NCI-H2227 treated with DMSO at 0.1 percent for 48 hours (cell line): ENCODE data around the gene PHACTR1.

ENCODE experiments used
- DNase-seq: peaks from one replicate; lab custom pipeline; 2025; lab: John Stamatoyannopoulos, UW

PHACTR1 gene

GRCh38 chr6:13287104-13287503 is 570.5 kb downstream of the PHACTR1 start:
- no peak for DNase-seq

DNA sequence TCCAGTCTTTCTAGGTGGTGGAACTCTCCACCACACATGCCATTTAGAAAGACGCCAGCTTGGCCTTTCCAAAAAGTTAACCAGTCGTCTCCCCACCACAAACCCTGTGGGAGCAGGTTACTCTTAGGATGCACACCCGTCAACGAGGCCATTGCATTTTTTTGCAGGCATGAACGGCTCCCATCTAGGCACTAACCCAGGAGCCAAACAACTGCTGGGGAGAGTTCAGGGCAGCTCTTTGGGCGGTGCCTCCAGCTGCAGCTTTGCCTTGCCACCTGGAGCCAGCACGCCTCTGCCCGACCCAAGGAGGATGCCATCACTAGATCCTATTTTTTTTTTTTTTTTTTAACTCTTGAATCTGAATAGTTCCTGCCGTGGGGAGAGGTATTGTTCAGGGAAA is 571.9 kb downstream of the PHACTR1 start:
- DNase-seq: no peak

- DNase-seq: no peak
Observed at GRCh38 chr6:13288969-13289391, 572.4 kb downstream of the PHACTR1 start.

GRCh38 chr6:13289789-13290318 is 573.3 kb downstream of the PHACTR1 start:
- DNase-seq: no peak

DNA sequence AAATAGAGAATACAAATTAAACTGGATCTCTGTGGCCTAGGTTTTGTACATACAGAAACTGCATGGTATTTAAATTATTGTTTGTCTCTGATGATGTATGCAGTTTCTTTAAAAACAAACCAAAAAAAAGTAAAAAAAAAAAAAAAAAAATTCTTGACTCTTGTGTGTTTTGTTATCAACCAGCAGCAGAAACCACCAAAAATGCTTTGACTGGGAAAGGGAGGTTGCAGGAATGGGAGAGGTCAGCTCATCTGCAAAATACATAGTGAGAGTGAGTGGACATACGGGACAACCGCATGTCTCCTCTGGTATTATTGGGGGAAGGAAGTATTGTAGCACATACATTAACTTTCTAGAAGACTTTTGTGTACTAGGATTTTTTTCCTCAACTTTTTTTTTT is 573.8 kb downstream of the PHACTR1 start:
- DNase-seq: no peak

DNA sequence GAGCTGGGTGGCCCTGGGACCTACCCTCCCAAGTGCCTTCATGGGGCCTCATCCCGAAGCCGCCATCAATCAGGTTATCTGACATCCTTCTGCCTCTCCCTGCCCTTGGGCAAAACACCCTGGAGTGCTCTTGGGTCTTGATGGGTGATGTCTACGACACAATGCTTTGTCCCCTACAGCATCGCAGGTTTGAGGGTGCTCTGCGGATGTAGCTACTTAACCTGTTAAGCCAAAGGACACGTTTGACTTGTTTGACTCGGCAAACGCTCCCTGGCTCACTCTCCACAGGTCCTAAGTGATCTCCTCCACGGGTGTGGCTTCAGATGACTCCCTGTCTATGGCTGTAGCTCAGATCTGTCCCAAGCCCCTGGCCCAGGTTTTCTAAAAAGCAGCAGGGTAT is 576.2 kb downstream of the PHACTR1 start:
- DNase-seq: no peak

DNA sequence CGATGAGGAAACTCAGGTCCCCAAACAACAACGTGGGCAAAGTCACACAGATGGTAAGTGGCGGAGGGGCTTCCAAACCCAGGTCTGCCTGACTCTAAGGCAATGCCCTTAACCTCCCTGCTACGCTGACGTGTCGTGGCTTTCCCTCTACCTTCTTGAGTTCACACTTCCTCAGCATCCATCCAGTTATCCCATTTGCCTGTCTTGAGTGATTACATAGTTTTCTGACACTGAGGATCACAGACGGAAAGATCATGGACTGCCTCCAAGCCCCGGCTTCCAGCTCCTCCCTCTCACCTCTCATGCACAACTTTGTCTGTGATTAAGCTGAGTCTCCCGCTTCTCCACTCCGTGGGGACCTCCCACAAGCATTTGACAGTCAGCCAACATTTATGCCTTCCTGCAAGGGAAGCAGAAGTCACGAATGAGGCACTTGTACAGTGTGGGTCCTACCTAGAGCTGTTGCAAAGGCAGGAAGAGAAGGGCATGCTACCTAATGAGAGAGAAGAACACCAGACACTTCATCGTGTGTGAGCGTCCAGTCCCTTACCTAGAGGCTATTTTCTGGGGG is 578.0 kb downstream of the PHACTR1 start:
- DNase-seq: no peak

- DNase-seq: no peak
Observed at GRCh38 chr6:13295576-13295975, 579.0 kb downstream of the PHACTR1 start.

DNA sequence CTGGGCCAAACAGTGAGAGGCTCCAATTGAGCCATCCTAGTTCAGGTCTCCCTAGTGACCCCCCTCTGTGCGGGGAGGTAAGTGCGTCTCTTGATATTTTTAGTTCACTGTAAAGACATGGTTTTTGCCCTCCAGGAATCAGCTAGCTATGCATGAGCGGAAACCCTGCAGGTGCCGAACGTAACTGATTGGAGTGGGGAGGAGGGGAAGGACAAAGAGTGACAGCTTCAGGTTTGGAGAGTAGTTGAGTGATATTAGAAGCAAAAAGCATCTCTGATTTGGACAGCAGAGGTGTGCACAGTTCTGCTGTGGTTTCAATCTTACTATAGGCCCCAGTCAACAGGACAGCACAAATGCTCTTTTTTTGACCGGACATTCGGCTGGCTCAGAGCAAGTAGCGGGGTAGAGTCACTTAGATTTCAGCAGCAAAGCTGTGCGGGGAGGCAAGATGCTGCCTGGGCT is 580.0 kb downstream of the PHACTR1 start:
- DNase-seq: no peak

GRCh38 chr6:13297391-13297790 is 580.8 kb downstream of the PHACTR1 start:
- no peak for DNase-seq

DNA sequence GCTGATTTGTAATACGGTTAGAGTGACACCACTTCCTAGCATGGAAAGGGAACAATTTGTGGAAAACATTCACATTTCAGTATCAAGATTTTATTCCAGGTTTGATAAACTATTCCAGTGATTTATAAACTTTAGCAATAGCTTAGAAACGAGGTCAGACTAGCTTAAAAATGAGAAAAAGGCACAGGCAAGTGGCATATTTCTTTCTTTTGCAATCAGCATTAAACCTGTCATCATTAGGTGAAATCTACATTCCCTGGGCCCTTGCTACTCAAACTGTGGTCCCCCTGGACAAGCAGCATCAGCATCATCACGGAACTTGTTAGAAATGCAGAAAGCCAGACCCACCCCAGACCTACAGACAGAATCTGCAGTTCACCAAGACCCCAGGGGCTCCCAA is 581.9 kb downstream of the PHACTR1 start:
- no peak for DNase-seq

GRCh38 chr6:13299403-13299821 is 582.8 kb downstream of the PHACTR1 start:
- DNase-seq: no peak

- no peak for DNase-seq
Observed at GRCh38 chr6:13299918-13300317, 583.4 kb downstream of the PHACTR1 start.

DNA sequence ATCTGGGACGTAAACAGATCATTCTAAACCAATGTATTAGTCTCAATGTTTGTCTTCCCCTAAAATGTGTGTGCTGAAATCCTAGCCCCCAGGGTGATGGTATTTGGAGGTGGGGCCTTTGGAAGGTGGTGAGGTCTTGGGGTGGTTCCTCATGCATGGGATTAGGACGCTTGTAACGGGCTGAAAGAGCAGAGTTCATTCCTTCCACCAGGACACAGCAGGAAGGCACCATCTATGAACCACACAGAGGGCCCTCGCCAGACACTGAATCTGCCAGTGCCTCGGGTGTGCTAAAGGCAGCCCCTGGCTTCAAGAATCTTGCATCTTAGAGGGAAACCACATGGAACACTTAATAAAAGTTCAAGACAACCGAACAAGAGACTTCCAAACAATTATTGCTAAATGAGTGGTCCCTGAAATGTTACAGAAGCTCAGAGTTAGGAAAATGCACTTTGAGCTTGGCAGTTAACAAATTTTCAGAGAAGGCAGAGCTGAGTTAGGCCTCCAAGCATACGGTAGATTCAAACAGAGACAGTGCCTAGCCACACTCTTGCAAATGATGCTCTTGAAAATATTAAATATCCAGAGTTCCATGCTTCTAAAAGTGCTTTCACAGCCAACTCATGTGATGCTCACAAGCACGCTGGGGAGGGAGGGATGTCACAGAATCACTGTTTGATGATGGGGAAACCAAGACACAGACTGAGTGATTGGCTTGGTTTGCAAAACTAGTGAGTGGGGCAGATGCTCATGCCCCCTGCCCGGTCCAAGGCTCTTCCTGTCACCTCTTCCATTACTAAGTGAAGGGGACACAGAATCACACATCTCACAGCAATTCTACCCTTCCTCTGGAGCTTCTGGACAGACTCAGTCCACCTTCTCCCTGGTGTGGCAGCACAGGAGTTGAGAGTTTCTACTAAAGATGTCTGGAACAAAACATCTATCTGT is 584.4 kb downstream of the PHACTR1 start:
- no peak for DNase-seq

- DNase-seq: no peak
Observed at GRCh38 chr6:13302291-13302690, 585.7 kb downstream of the PHACTR1 start.

- DNase-seq: no peak
Observed at GRCh38 chr6:13302751-13303667, 586.4 kb downstream of the PHACTR1 start.

DNA sequence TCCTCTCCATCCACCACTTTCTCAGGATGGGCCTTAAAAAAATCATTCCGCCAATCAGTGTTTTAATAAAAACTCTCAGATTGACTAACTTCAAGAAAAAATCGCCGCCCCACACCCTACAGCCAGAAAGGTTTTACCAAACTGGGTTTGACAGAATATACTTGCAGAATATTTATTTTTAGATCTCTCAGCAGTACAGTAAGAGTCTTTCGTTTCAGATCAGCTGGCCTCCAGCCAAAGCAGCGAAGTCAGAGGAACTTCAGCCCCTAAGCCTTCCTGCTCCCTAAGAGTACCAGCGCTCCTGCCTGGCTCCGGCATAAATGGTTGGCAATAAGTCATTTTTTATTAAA is 587.1 kb downstream of the PHACTR1 start:
- no peak for DNase-seq

DNA sequence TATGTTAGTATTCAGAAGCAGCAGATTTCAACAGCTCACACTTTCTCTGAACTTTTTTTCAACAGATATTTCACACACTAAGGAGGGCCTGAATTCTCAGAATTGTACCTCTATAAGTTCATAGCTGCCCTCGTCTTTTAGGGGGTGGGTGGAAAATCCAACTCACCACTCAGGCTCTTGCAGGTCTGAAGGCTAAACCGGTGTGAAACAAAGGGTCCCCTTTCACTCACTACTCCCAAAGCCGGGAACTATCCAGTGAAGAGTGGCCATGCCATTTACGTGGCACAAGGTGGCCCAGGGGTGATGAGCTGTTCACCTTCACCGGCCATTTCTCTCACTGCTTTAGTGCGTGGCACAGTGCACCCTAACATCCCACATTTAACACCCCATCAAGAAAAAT is 587.5 kb downstream of the PHACTR1 start:
- no peak for DNase-seq

DNA sequence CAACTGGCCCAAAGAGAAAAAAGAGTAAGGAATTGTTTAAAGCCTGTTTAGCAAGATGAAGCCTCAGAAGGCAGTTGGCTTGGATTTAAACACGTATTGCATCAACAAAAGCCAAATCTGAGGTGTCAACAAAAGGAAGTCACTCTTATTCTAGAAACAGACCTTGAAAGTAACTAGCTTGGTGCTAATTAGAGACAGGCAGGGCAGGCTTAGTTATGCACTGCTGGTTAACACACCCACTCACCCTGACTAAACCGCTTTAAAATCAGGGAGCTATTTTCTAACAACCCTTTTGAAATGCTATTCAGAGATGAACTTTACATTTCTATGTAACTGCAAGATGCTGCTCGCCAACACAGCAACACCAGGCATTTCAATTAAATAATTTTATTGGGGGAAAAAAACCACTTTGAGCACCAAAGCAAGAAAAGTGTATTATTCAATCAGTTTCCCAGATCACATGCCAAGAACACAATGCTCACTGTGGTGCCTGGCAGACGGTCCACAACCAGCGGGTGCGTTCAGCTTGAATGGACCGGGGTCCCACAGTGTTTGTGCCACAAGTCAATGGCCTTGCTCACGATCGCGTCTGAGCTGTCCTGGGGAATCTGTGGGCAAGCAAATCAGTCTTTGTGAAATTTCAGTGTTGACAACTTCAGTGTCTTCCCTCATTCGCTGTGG is 588.2 kb downstream of the PHACTR1 start:
- no peak for DNase-seq

GRCh38 chr6:13305288-13305687 is 588.7 kb downstream of the PHACTR1 start:
- DNase-seq: no peak

- DNase-seq: no peak
Observed at GRCh38 chr6:13305791-13306190, 589.2 kb downstream of the PHACTR1 start.
